HEK293 (cell line): ENCODE data around the gene TTBK1.

Experiments
- CTCF ChIA-PET: fragments of 350-600 bp; formaldehyde crosslinking; extraction: SDS; loops from one replicate; lab custom pipeline; 2021; ENCODE audit warnings: antibody characterized with exemption; lab: Yijun Ruan, JAX
- POLR2A ChIA-PET: fragments of 300-600 bp; formaldehyde crosslinking; extraction: SDS; loops from one replicate; lab custom pipeline; 2020; ENCODE audit warnings: antibody characterized with exemption, inconsistent platforms; lab: Yijun Ruan, JAX
- H3K27ac ChIP-seq: fragments of 200-500 bp; sonication (Bioruptor generic); 2 replicates; pipeline ENCODE4 v1.5.1; 2014; ENCODE audit warnings: low read depth, low read length, control low read depth, inconsistent platforms; ENCODE audit errors: extremely low read depth
- H3K36me3 ChIP-seq, 2 experiments: fragments of 200-500 bp in 1 of 2; sonication (Bioruptor generic) in 1 of 2; 1 replicate in 1 of 2; 2 replicates in 1 of 2; pipeline ENCODE4 v1.5.1; 2014 to 2017; ENCODE audit warnings: inconsistent platforms in 2 of 2, low read length in 2 of 2; ENCODE audit not compliant: control insufficient read depth in 2 of 2, insufficient read depth in 1 of 2
- H3K4me1 ChIP-seq: fragments of 200-500 bp; sonication (Bioruptor generic); 2 replicates; pipeline ENCODE4 v1.5.1; 2014; ENCODE audit warnings: mild to moderate bottlenecking, low read length, inconsistent platforms; ENCODE audit not compliant: control insufficient read depth, insufficient read depth
- H3K4me3 ChIP-seq: 2 replicates; pipeline ENCODE4 v1.5.1; 2011; ENCODE audit warnings: low read depth, mild to moderate bottlenecking, control low read depth, low read length, moderate library complexity
- H3K9me3 ChIP-seq: fragments of 200-500 bp; sonication (Bioruptor generic); 2 replicates; pipeline ENCODE4 v1.5.1; 2014; ENCODE audit warnings: low read depth, low read length, inconsistent platforms; ENCODE audit not compliant: control insufficient read depth, insufficient read depth
- KLF8 ChIP-seq: fragments of 450-650 bp; formaldehyde crosslinking; IDR thresholded peaks from 2 replicates; pipeline ENCODE4 v1.5.1; 2016; ENCODE audit warnings: missing biosample characterization, missing genetic modification characterization
- WT1 ChIP-seq: fragments of 450-650 bp; formaldehyde crosslinking; IDR thresholded peaks from 2 replicates; pipeline ENCODE4 v1.5.1; 2016; ENCODE audit warnings: missing biosample characterization, missing genetic modification characterization
- ZBTB21 ChIP-seq: fragments of 450-650 bp; formaldehyde crosslinking; IDR thresholded peaks from 2 replicates; pipeline ENCODE4 v1.5.1; 2017; ENCODE audit warnings: missing biosample characterization, missing genetic modification characterization
- ZBTB48 ChIP-seq: fragments of 450-650 bp; formaldehyde crosslinking; IDR thresholded peaks from 2 replicates; pipeline ENCODE4 v1.5.1; 2016; ENCODE audit warnings: missing biosample characterization, missing genetic modification characterization
- ZFHX2 ChIP-seq: fragments of 450-650 bp; formaldehyde crosslinking; conservative IDR thresholded peaks from 2 replicates; pipeline ENCODE4 v1.5.1; 2016; ENCODE audit warnings: missing biosample characterization, missing genetic modification characterization
- ZFP41 ChIP-seq: fragments of 450-650 bp; formaldehyde crosslinking; IDR thresholded peaks from 2 replicates; pipeline ENCODE4 v1.5.1; 2016; ENCODE audit warnings: missing biosample characterization, missing genetic modification characterization, borderline replicate concordance
- ZNF19 ChIP-seq: fragments of 450-650 bp; formaldehyde crosslinking; IDR thresholded peaks from 2 replicates; pipeline ENCODE4; 2016; ENCODE audit warnings: missing biosample characterization, missing genetic modification characterization, low read depth
- ZNF223 ChIP-seq: fragments of 450-650 bp; formaldehyde crosslinking; IDR thresholded peaks from 2 replicates; pipeline ENCODE4 v1.5.1; 2016; ENCODE audit warnings: missing biosample characterization, missing genetic modification characterization
- ZNF248 ChIP-seq: fragments of 450-650 bp; formaldehyde crosslinking; IDR thresholded peaks from 2 replicates; pipeline ENCODE4 v1.5.1; 2017; ENCODE audit warnings: missing biosample characterization, missing genetic modification characterization
- ZNF335 ChIP-seq: fragments of 450-650 bp; formaldehyde crosslinking; conservative IDR thresholded peaks from 2 replicates; pipeline ENCODE4 v1.5.1; 2016; ENCODE audit warnings: missing biosample characterization, missing genetic modification characterization
- ZNF341 ChIP-seq: fragments of 450-650 bp; formaldehyde crosslinking; IDR thresholded peaks from 2 replicates; pipeline ENCODE4; 2016; ENCODE audit warnings: low read depth, missing biosample characterization, missing genetic modification characterization
- ZNF501 ChIP-seq: fragments of 450-650 bp; formaldehyde crosslinking; IDR thresholded peaks from 2 replicates; pipeline ENCODE4 v1.5.1; 2016; ENCODE audit warnings: missing biosample characterization, missing genetic modification characterization
- ZNF544 ChIP-seq: fragments of 450-650 bp; formaldehyde crosslinking; IDR thresholded peaks from 2 replicates; pipeline ENCODE4 v1.5.0; 2017; ENCODE audit warnings: missing biosample characterization, missing genetic modification characterization
- ZNF600 ChIP-seq: fragments of 450-650 bp; formaldehyde crosslinking; IDR thresholded peaks from 2 replicates; pipeline ENCODE4 v1.5.1; 2016; ENCODE audit warnings: missing biosample characterization, missing genetic modification characterization
- ZNF654 ChIP-seq: fragments of 450-650 bp; formaldehyde crosslinking; IDR thresholded peaks from 2 replicates; pipeline ENCODE4 v1.5.1; 2016; ENCODE audit warnings: low read depth, missing biosample characterization, missing genetic modification characterization
- ZNF785 ChIP-seq: fragments of 450-650 bp; formaldehyde crosslinking; IDR thresholded peaks from 2 replicates; pipeline ENCODE4 v1.5.1; 2016; ENCODE audit warnings: missing biosample characterization, missing genetic modification characterization
- ZNF791 ChIP-seq: fragments of 450-650 bp; formaldehyde crosslinking; IDR thresholded peaks from 2 replicates; pipeline ENCODE4 v1.5.1; 2016; ENCODE audit warnings: missing biosample characterization, missing genetic modification characterization
- ZNF843 ChIP-seq: fragments of 450-650 bp; formaldehyde crosslinking; IDR thresholded peaks from 2 replicates; pipeline ENCODE4 v1.5.1; 2016; ENCODE audit warnings: missing biosample characterization, missing genetic modification characterization
- TF ChIP-seq, protein P1 (sequence below): fragments of 450-650 bp; formaldehyde crosslinking; IDR thresholded peaks from 2 replicates; pipeline ENCODE4 v1.5.1; 2016; ENCODE audit warnings: missing biosample characterization, missing genetic modification characterization
- TF ChIP-seq, protein P2 (sequence below): fragments of 450-650 bp; formaldehyde crosslinking; IDR thresholded peaks from 2 replicates; pipeline ENCODE4 v1.5.1; 2016; ENCODE audit warnings: missing biosample characterization, missing genetic modification characterization
- TF ChIP-seq, protein P3 (sequence below): fragments of 450-650 bp; formaldehyde crosslinking; conservative IDR thresholded peaks from 2 replicates; pipeline ENCODE4 v1.5.1; 2016; ENCODE audit warnings: low read depth, missing biosample characterization, missing genetic modification characterization
- TF ChIP-seq, protein P4 (sequence below): fragments of 450-650 bp; formaldehyde crosslinking; optimal IDR thresholded peaks from 2 replicates; pipeline ENCODE3; 2016; ENCODE audit warnings: missing biosample characterization, mild to moderate bottlenecking, missing genetic modification characterization

The TTBK1 gene

DNA sequence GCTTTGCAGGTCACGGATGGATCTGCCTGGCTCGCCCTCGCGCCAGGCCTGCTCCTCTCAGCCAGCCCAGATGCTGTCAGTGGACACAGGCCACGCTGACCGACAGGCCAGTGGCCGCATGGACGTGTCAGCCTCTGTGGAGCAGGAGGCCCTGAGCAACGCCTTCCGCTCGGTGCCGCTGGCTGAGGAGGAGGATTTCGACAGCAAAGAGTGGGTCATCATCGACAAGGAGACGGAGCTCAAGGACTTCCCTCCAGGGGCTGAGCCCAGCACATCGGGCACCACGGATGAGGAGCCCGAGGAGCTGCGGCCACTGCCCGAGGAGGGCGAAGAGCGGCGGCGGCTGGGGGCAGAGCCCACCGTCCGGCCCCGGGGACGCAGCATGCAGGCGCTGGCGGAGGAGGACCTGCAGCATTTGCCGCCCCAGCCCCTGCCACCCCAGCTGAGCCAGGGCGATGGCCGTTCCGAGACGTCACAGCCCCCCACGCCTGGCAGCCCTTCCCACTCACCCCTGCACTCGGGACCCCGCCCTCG, 19.6 kb downstream of the TTBK1 start:
- no peaks in the 10 kb centered on the region for H3K9me3 ChIP-seq
- no peak overlapping the region for H3K4me3 ChIP-seq
- no peaks in the 10 kb centered on the region for H3K4me1 ChIP-seq
- ChIA-PET CTCF (interaction anchor here (0.7 to 7.6 kb wide), 18 partner anchors 11 to 601 kb away, joined by 3 to 83 read pairs (median 4); partner anchors contain the start of gene DNPH1), POLR2A (interaction anchor here (1.3 to 2.1 kb wide), 2 partner anchors 71 to 107 kb away, joined by 4 to 7 read pairs; partner anchors contain the start of gene ZNF318)
- no peaks in the 10 kb centered on the region for H3K36me3 ChIP-seq
- no peak overlapping the region for H3K27ac ChIP-seq
- TF ChIP-seq ZNF335 (tag by site-specific recombination) (no peak), ZNF341 (tag by site-specific recombination) (peak; percentile 29; the same call in 1 of the 2 replicates)

DNA sequence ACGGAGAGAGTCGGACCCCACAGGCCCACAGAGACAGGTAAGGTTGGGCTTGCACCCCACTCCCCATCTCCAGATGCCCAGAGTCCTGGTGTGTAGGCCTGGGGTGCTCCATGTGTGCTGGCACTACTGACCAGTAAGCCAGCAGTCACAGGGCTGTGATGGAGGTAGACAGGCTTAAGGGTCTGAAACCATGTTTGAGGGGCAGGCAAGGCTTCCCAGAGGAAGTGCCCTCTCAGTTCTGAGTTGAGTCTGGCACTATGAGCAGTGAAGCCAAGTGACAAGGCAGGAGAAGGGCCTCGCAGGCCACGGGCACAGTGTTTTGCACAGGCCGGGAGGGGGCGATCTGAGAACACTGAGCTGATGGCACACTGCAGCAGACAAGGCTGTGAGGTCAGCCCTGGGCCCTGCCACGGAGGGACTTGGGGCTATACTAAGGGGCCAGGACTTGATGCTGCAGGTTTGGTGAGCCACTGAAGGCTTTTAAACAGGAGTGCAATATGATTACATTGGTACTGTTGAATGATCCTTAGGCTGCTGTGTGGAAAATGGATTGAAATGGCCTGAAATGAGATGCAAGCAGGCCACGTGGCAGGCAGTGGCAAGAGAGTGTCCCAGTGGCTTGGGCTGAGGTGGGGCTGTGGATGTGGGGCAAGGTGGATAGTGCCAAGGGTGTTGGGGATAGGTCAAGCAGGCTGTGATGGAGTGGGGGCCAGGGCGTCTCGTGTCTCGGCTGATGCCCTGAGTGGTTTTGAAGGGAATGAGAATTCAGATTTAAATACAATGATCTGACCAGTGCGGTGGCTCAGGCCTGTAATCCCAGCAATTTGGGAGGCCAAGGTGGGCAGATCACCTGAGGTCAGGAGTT, 20.3 kb downstream of the TTBK1 start:
- Histone ChIP-seq H3K27ac (no peak overlapping the region), H3K4me3 (no peak overlapping the region), H3K4me1 (no peaks in the 10 kb centered on the region), H3K36me3 (no peaks in the 10 kb centered on the region), H3K9me3 (no peaks in the 10 kb centered on the region)
- ChIA-PET POLR2A (interaction anchor here (0.9 to 2.1 kb wide), 3 partner anchors 70 to 204 kb away, joined by 4 to 7 read pairs (median 5); partner anchors contain the start of genes KLC4, MRPL2 and ZNF318), CTCF (interaction anchor here (0.5 to 7.6 kb wide), 28 partner anchors 9 to 1627 kb away, joined by 3 to 83 read pairs (median 4); partner anchors contain the start of gene DNPH1)
- TF ChIP-seq, protein P1, sequence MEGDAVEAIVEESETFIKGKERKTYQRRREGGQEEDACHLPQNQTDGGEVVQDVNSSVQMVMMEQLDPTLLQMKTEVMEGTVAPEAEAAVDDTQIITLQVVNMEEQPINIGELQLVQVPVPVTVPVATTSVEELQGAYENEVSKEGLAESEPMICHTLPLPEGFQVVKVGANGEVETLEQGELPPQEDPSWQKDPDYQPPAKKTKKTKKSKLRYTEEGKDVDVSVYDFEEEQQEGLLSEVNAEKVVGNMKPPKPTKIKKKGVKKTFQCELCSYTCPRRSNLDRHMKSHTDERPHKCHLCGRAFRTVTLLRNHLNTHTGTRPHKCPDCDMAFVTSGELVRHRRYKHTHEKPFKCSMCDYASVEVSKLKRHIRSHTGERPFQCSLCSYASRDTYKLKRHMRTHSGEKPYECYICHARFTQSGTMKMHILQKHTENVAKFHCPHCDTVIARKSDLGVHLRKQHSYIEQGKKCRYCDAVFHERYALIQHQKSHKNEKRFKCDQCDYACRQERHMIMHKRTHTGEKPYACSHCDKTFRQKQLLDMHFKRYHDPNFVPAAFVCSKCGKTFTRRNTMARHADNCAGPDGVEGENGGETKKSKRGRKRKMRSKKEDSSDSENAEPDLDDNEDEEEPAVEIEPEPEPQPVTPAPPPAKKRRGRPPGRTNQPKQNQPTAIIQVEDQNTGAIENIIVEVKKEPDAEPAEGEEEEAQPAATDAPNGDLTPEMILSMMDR (tag by site-specific recombination): peak; percentile 88
- TF ChIP-seq ZBTB21: no peak
- no peak for TF ChIP-seq WT1 (tag by site-specific recombination)
- TF ChIP-seq, protein P2, sequence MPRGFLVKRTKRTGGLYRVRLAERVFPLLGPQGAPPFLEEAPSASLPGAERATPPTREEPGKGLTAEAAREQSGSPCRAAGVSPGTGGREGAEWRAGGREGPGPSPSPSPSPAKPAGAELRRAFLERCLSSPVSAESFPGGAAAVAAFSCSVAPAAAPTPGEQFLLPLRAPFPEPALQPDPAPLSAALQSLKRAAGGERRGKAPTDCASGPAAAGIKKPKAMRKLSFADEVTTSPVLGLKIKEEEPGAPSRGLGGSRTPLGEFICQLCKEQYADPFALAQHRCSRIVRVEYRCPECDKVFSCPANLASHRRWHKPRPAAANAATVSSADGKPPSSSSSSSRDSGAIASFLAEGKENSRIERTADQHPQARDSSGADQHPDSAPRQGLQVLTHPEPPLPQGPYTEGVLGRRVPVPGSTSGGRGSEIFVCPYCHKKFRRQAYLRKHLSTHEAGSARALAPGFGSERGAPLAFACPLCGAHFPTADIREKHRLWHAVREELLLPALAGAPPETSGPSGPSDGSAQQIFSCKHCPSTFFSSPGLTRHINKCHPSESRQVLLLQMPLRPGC (tag by site-specific recombination): no peak
- no peak for TF ChIP-seq ZNF248 (tag by site-specific recombination)
- TF ChIP-seq ZNF785 (tag by site-specific recombination): no peak
- no peak for TF ChIP-seq ZFP41 (tag by site-specific recombination)
- TF ChIP-seq ZNF544 (tag by site-specific recombination): no peak
- peak; percentile 89 for TF ChIP-seq ZNF654 (tag by site-specific recombination)
- no peak for TF ChIP-seq ZNF791
- TF ChIP-seq ZFHX2 (tag by site-specific recombination): no peak
- TF ChIP-seq ZNF501: no peak
- TF ChIP-seq, protein P3, sequence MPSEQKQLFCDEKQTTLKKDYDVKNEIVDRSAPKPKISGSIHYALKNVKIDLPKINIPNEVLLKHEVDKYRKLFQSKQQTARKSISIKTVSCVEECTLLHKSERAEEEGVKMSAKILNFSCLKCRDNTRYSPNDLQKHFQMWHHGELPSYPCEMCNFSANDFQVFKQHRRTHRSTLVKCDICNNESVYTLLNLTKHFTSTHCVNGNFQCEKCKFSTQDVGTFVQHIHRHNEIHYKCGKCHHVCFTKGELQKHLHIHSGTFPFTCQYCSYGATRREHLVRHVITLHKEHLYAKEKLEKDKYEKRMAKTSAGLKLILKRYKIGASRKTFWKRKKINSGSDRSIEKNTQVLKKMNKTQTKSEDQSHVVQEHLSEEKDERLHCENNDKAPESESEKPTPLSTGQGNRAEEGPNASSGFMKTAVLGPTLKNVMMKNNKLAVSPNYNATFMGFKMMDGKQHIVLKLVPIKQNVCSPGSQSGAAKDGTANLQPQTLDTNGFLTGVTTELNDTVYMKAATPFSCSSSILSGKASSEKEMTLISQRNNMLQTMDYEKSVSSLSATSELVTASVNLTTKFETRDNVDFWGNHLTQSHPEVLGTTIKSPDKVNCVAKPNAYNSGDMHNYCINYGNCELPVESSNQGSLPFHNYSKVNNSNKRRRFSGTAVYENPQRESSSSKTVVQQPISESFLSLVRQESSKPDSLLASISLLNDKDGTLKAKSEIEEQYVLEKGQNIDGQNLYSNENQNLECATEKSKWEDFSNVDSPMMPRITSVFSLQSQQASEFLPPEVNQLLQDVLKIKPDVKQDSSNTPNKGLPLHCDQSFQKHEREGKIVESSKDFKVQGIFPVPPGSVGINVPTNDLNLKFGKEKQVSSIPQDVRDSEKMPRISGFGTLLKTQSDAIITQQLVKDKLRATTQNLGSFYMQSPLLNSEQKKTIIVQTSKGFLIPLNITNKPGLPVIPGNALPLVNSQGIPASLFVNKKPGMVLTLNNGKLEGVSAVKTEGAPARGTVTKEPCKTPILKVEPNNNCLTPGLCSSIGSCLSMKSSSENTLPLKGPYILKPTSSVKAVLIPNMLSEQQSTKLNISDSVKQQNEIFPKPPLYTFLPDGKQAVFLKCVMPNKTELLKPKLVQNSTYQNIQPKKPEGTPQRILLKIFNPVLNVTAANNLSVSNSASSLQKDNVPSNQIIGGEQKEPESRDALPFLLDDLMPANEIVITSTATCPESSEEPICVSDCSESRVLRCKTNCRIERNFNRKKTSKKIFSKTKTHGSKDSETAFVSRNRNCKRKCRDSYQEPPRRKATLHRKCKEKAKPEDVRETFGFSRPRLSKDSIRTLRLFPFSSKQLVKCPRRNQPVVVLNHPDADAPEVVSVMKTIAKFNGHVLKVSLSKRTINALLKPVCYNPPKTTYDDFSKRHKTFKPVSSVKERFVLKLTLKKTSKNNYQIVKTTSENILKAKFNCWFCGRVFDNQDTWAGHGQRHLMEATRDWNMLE (tag by site-specific recombination): no peak
- 0 out of 2 replicates have a peak, but pooled peaks have one; percentile 21 for TF ChIP-seq ZNF600 (tag by site-specific recombination)
- TF ChIP-seq ZNF223: no peak
- TF ChIP-seq ZBTB48 (tag by site-specific recombination): peak; percentile 91
- no peak for TF ChIP-seq KLF8
- TF ChIP-seq, protein P4, sequence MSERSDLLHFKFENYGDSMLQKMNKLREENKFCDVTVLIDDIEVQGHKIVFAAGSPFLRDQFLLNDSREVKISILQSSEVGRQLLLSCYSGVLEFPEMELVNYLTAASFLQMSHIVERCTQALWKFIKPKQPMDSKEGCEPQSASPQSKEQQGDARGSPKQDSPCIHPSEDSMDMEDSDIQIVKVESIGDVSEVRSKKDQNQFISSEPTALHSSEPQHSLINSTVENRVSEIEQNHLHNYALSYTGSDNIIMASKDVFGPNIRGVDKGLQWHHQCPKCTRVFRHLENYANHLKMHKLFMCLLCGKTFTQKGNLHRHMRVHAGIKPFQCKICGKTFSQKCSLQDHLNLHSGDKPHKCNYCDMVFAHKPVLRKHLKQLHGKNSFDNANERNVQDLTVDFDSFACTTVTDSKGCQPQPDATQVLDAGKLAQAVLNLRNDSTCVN (tag by site-specific recombination): peak; percentile 17
- TF ChIP-seq ZNF843 (tag by site-specific recombination): no peak
- TF ChIP-seq ZNF19 (tag by site-specific recombination): no peak
